ENCODE data around the gene SERPINA10. TPM values are rescaled to one million over a fixed set of nuclear protein-coding genes. Genes with fewer than 3 reads are reported as not detected.

SERPINA10 gene
- polyA plus RNA-seq, 1 of the 3 experiments (the other 2 are of a cell fraction): not detected

GRCh38 chr14:94291906-94292525 is 1.1 kb downstream of the SERPINA10 start:
- DNase-seq: no peak
- ChIA-PET POLR2A (no interaction called here), CTCF (interaction anchor here (0.7 kb wide), 1 partner anchor 26 kb away, joined by 3 read pairs; no protein-coding TSS in a partner anchor)
- Histone ChIP-seq H3F3A (replicated peaks; ENCODE audit: insufficient read depth) (no peaks in the 10 kb centered on the region), H3K9ac (no peak overlapping the region), H3K4me2 (no peak overlapping the region), H3K79me2 (ENCODE audit: insufficient read depth) (no peaks in the 10 kb centered on the region), H3K36me3 (replicated peaks in 1 of 2; ENCODE audit: control insufficient read depth in 1 of 2, insufficient read depth in 2 of 2, low read length in 1 of 2) (no peaks in the 10 kb centered on the region), H3K4me3 (ENCODE audit: low read depth in 2 of 2, low read length in 1 of 2) (no peak overlapping the region), H3K27me3 (ENCODE audit: insufficient read depth) (no peaks in the 10 kb centered on the region), H3K27ac (ENCODE audit: low read depth in 2 of 2, low read length in 1 of 2) (no peak overlapping the region), H2AFZ (ENCODE audit: low read depth) (no peak overlapping the region), H4K20me1 (ENCODE audit: insufficient read depth) (no peaks in the 10 kb centered on the region), H3K9me3 (no peaks in the 10 kb centered on the region), H3K4me1 (ENCODE audit: control insufficient read depth in 1 of 2, insufficient read depth in 2 of 2, low read depth in 1 of 2, low read length in 1 of 2) (no peaks in the 10 kb centered on the region), H3K9me2 (no peaks in the 10 kb centered on the region)
- TF ChIP-seq NRF1 (IDR thresholded peaks at IDR 0.05; ENCODE audit: low read depth, low read length) (no peak), USF1 (IDR thresholded peaks at IDR 0.05; ENCODE audit: borderline replicate concordance, low read depth) (no peak), NFIC (IDR thresholded peaks at IDR 0.05; ENCODE audit: borderline replicate concordance) (no peak), MXI1 (IDR thresholded peaks at IDR 0.05; ENCODE audit: low read depth, low read length) (no peak), GATA2 (CRISPR knock-in tag; IDR thresholded peaks at IDR 0.05) (no peak)
- WGBS (ENCODE audit: low lambda C conversion rate): 62% methylated on average over 13 of the region's 15 CpGs

GRCh38 chr14:94291159-94291905 is 1.7 kb downstream of the SERPINA10 start:
- Histone ChIP-seq H3K9me2 (no peaks in the 10 kb centered on the region), H3K4me1 (ENCODE audit: control insufficient read depth in 1 of 2, insufficient read depth in 2 of 2, low read depth in 1 of 2, low read length in 1 of 2) (no peaks in the 10 kb centered on the region), H2AFZ (ENCODE audit: low read depth) (no peak overlapping the region), H3K9ac (no peak overlapping the region), H3K4me2 (no peak overlapping the region), H3K36me3 (replicated peaks in 1 of 2; ENCODE audit: control insufficient read depth in 1 of 2, insufficient read depth in 2 of 2, low read length in 1 of 2) (no peaks in the 10 kb centered on the region), H3F3A (replicated peaks; ENCODE audit: insufficient read depth) (peaks cover 4% of the 10 kb centered on the region), H3K9me3 (no peaks in the 10 kb centered on the region), H3K27me3 (ENCODE audit: insufficient read depth) (no peaks in the 10 kb centered on the region), H3K79me2 (ENCODE audit: insufficient read depth) (no peaks in the 10 kb centered on the region), H3K27ac (ENCODE audit: low read depth in 2 of 2, low read length in 1 of 2) (no peak overlapping the region), H4K20me1 (ENCODE audit: insufficient read depth) (no peaks in the 10 kb centered on the region), H3K4me3 (ENCODE audit: low read depth in 2 of 2, low read length in 1 of 2) (no peak overlapping the region)
- TF ChIP-seq RXRA (IDR thresholded peaks at IDR 0.05; ENCODE audit: borderline replicate concordance, low read depth): no peak
- no peak for TF ChIP-seq JUND (IDR thresholded peaks at IDR 0.05)
- no peak for TF ChIP-seq RCOR1 (IDR thresholded peaks at IDR 0.05; ENCODE audit: low read length)
- TF ChIP-seq ELF1 (IDR thresholded peaks at IDR 0.05): no peak
- no peak for TF ChIP-seq GABPA (IDR thresholded peaks at IDR 0.05; ENCODE audit: low read depth)
- TF ChIP-seq FOSL2 (IDR thresholded peaks at IDR 0.05; ENCODE audit: borderline replicate concordance, low read depth): no peak
- TF ChIP-seq MXI1 (IDR thresholded peaks at IDR 0.05; ENCODE audit: low read depth, low read length): no peak
- TF ChIP-seq CHD2 (IDR thresholded peaks at IDR 0.05; ENCODE audit: low read length, partially characterized antibody): no peak
- TF ChIP-seq FOXM1 (IDR thresholded peaks at IDR 0.05; ENCODE audit: low read depth): no peak
- DNase-seq: no peak
- POLR2A ChIA-PET: no interaction called here
- WGBS (ENCODE audit: low lambda C conversion rate): 75% methylated on average over 11 of the region's 13 CpGs
- CTCF ChIA-PET: no interaction called here

All from SK-N-SH (cell line).